WTC11 (cell line): ENCODE data around the gene ABHD12.

Source experiments
- CTCF ChIP-seq: fragments of 200-600 bp; IDR thresholded peaks from 2 replicates; pipeline ENCODE4 v1.8.0; 2022; ENCODE audit warnings: antibody characterized with exemption
- NFYB ChIP-seq: sonication (generic); formaldehyde crosslinking; conservative IDR thresholded peaks from 2 replicates; pipeline ENCODE4 v1.8.0; 2022; ENCODE audit warnings: low read depth, missing genetic modification reagents
- SMAD4 ChIP-seq: sonication (generic); formaldehyde crosslinking; IDR thresholded peaks from 2 replicates; pipeline ENCODE4 v1.8.0; 2022; ENCODE audit warnings: mild to moderate bottlenecking, missing genetic modification reagents

DNA sequence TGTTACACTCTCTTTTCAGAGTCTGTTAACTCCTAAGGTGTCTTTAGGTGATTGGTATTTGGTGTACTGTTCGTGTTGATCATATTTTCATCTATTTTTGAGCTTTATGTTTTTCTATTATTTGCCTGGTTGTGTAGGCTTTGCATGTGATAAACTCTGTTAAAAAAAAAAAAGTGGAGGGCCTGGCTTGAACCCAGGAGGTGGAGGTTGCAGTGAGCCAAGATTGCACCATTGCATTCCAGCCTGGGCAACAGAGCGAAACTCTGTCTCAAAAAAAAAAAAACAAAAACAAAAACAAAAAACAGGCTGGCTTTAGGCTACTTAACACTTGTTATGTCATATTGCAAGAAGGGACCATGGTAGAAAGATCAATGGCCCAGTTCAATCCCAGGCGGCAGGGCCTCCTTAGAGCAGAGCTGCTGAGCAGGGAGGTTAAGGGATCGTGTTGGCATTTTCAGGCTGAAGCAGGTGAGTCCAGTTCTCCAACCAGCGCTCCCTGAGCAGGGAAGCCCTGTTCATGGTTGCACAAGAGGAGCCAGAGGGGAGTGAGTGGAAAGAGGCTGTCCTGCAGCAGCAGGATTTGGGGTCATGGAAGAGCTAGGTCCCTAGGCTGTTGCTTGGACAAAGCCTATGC, 134.3 kb downstream of the ABHD12 start:
- TF ChIP-seq CTCF (no peak), SMAD4 (CRISPR knock-in tag) (no peak), NFYB (CRISPR knock-in tag) (no peak)
